Esophagus muscularis mucosa (tissue), 4 donors: ENCODE data around the gene ZBED4. TPM values are rescaled to one million over a fixed set of nuclear protein-coding genes. Genes with fewer than 3 reads are reported as not detected.

ENCODE experiments used
- DNase-seq: peaks from one replicate; pipeline ENCODE4 v3.0.0-alpha.2; 2017; ENCODE audit errors: extremely low spot score
- H3K27ac ChIP-seq, 4 donors: fragments of 200-600 bp; sonication (generic); replicated peaks in 1 of 4; 1 replicate in 3 of 4; 2 replicates in 1 of 4; pipeline ENCODE4 v1.5.1; 2016 to 2019; ENCODE audit warnings: mild to moderate bottlenecking in 1 of 4
- H3K27me3 ChIP-seq, 4 donors: fragments of 200-600 bp; sonication (generic); one replicate each; pipeline versions ENCODE4 v1.5.1 to v1.6.0; 2016 to 2019
- H3K36me3 ChIP-seq, 4 donors: fragments of 200-600 bp; sonication (generic); one replicate each; pipeline ENCODE4 v1.5.1; 2016 to 2019
- H3K4me1 ChIP-seq, 4 donors: fragments of 200-600 bp; sonication (generic); one replicate each; pipeline ENCODE4 v1.5.1; 2016 to 2019
- H3K4me3 ChIP-seq, 4 donors: fragments of 200-600 bp; sonication (generic); 1 replicate in 2 of 4; 2 replicates in 2 of 4; pipeline ENCODE4 v1.5.1; 2016 to 2019; ENCODE audit warnings: mild to moderate bottlenecking in 4 of 4, moderate library complexity in 1 of 4
- H3K9me3 ChIP-seq, 4 donors: fragments of 200-600 bp; sonication (generic); 1 replicate in 3 of 4; 2 replicates in 1 of 4; pipeline ENCODE4 v1.5.1; 2016 to 2019
- CTCF ChIP-seq, 3 experiments: fragments of 200-600 bp in 2 of 3; fragments of 450-650 bp in 1 of 3; sonication (generic) in 2 of 3; IDR thresholded peaks; one replicate each; pipeline ENCODE4 v1.5.1; 2017 to 2019; ENCODE audit warnings: antibody characterized with exemption in 3 of 3, mild to moderate bottlenecking in 2 of 3, moderate library complexity in 1 of 3
- EP300 ChIP-seq: sonication (generic); formaldehyde crosslinking; IDR thresholded peaks from one replicate; pipeline ENCODE4 v1.6.1; 2017; ENCODE audit warnings: antibody characterized with exemption
- POLR2A ChIP-seq: fragments of 450-650 bp; IDR thresholded peaks from one replicate; pipeline ENCODE4 v1.6.1; 2017; ENCODE audit warnings: antibody characterized with exemption, moderate library complexity, mild to moderate bottlenecking, low read depth
- POLR2AphosphoS5 ChIP-seq, 2 donors: sonication (generic); formaldehyde crosslinking; IDR thresholded peaks; one replicate each; pipeline ENCODE4 v1.6.1; 2017; ENCODE audit warnings: antibody characterized with exemption in 2 of 2
- WGBS: methylation state at CpG from one replicate; pipeline ENCODE4 v1.1.5; 2018; 5-methylcytosine and 5-hydroxymethylcytosine counted together
- intact Hi-C: fragments of 100-400 bp; cut with DNase I; formaldehyde crosslinking; loops from one replicate; pipeline ENCODE4 v1.15.1; 2023
- total RNA-seq, 4 donors: library from RNA; depleted of rRNA; stranded (reverse); fragments of >200 nt; gene quantifications; one replicate each; pipeline versions ENCODE4 v1.1.0 to v1.2.1, GENCODE V29; 2016

ZBED4 gene
- total RNA-seq, 4 donors from 2014 or later, result 6.6 to 11.1 (median 9.5) TPM

- Histone ChIP-seq H3K4me3 (no peak overlapping the region), H3K9me3 (no peaks in the 10 kb centered on the region), H3K27me3 (no peaks in the 10 kb centered on the region), H3K36me3 (peaks cover 0 to 48% (median 28%) of the 10 kb centered on the region in 4 donors), H3K27ac (no peak overlapping the region), H3K4me1 (peaks cover 0 to 5% (median 0%) of the 10 kb centered on the region in 4 donors)
- intact Hi-C loops, result no loop called here
- no peak for DNase-seq
- WGBS, result 90% methylated on average over 8 of the region's 8 CpGs
- no peak for TF ChIP-seq POLR2AphosphoS5 (IDR thresholded peaks at IDR 0.05)
Observed at GRCh38 chr22:49897015-49897684, 43.5 kb downstream of the ZBED4 start.

GRCh38 chr22:49899530-49899929 lies 45.9 kb downstream of the ZBED4 start:
- Histone ChIP-seq H3K27me3 (no peaks in the 10 kb centered on the region), H3K4me1 (no peaks in the 10 kb centered on the region), H3K36me3 (peaks cover 16 to 65% (median 50%) of the 10 kb centered on the region in 4 donors), H3K4me3 (no peak overlapping the region), H3K9me3 (no peaks in the 10 kb centered on the region), H3K27ac (no peak overlapping the region)
- DNase-seq, result no peak
- TF ChIP-seq POLR2A (no peak), POLR2AphosphoS5 (IDR thresholded peaks at IDR 0.05) (no peak), CTCF (IDR thresholded peaks at IDR 0.05) (no peak)
- WGBS, result 86% methylated on average over 6 of the region's 6 CpGs
- intact Hi-C loops, result no loop called here

GRCh38 chr22:49900441-49901230 lies 47.0 kb downstream of the ZBED4 start:
- H3K9me3 ChIP-seq, result no peaks in the 10 kb centered on the region
- intact Hi-C loops, result no loop called here
- H3K27me3 ChIP-seq, result no peaks in the 10 kb centered on the region
- no peak for DNase-seq
- H3K36me3 ChIP-seq, result peaks cover 16 to 76% (median 54%) of the 10 kb centered on the region in 4 donors
- WGBS, result 86% methylated on average over 29 of the region's 30 CpGs
- H3K4me3 ChIP-seq, result no peak overlapping the region
- no peak overlapping the region for H3K27ac ChIP-seq
- TF ChIP-seq POLR2A, result no peak
- no peak for TF ChIP-seq EP300
- TF ChIP-seq POLR2AphosphoS5 (IDR thresholded peaks at IDR 0.05), result no peak
- TF ChIP-seq CTCF (IDR thresholded peaks at IDR 0.05), result no peak
- no peaks in the 10 kb centered on the region for H3K4me1 ChIP-seq

GRCh38 chr22:49901457-49901856 lies 47.8 kb downstream of the ZBED4 start:
- no peak overlapping the region for H3K4me3 ChIP-seq
- WGBS, result 96% methylated on average over 11 of the region's 11 CpGs
- DNase-seq, result no peak
- H3K9me3 ChIP-seq, result no peaks in the 10 kb centered on the region
- H3K27me3 ChIP-seq, result no peaks in the 10 kb centered on the region
- TF ChIP-seq POLR2A (no peak), POLR2AphosphoS5 (IDR thresholded peaks at IDR 0.05) (no peak), CTCF (IDR thresholded peaks at IDR 0.05) (no peak), EP300 (no peak)
- intact Hi-C loops, result no loop called here
- H3K4me1 ChIP-seq, result no peaks in the 10 kb centered on the region
- no peak overlapping the region for H3K27ac ChIP-seq
- peaks cover 16 to 84% (median 62%) of the 10 kb centered on the region in 4 donors for H3K36me3 ChIP-seq

GRCh38 chr22:49903322-49904039 lies 49.8 kb downstream of the ZBED4 start:
- Histone ChIP-seq H3K27ac (no peak overlapping the region), H3K4me1 (no peaks in the 10 kb centered on the region), H3K36me3 (peaks cover 16 to 97% (median 77%) of the 10 kb centered on the region in 4 donors), H3K27me3 (no peaks in the 10 kb centered on the region), H3K4me3 (no peak overlapping the region), H3K9me3 (no peaks in the 10 kb centered on the region)
- WGBS, result 89% methylated on average over 11 of the region's 17 CpGs
- intact Hi-C loops, result no loop called here
- no peak for DNase-seq
- TF ChIP-seq POLR2A (no peak), POLR2AphosphoS5 (IDR thresholded peaks at IDR 0.05) (no peak), EP300 (no peak), CTCF (IDR thresholded peaks at IDR 0.05) (no peak)
